SU-DHL-6 (cell line): ENCODE data around the gene ZNF688.

Experiments used
- CTCF ChIP-seq: fragments of 200-600 bp; sonication (generic); IDR thresholded peaks from one replicate; pipeline ENCODE4 v1.5.1; 2017; ENCODE audit warnings: antibody characterized with exemption, mild to moderate bottlenecking, low read length, moderate library complexity; ENCODE audit not compliant: insufficient read depth, poor library complexity, severe bottlenecking
- EZH2phosphoT487 ChIP-seq: fragments of 200-600 bp; sonication (generic), shearing (Covaris generic); conservative IDR thresholded peaks from 2 replicates; pipeline ENCODE4 v1.6.1; 2018; ENCODE audit warnings: mild to moderate bottlenecking, antibody characterized with exemption, low read length, moderate library complexity, mixed read lengths

DNA sequence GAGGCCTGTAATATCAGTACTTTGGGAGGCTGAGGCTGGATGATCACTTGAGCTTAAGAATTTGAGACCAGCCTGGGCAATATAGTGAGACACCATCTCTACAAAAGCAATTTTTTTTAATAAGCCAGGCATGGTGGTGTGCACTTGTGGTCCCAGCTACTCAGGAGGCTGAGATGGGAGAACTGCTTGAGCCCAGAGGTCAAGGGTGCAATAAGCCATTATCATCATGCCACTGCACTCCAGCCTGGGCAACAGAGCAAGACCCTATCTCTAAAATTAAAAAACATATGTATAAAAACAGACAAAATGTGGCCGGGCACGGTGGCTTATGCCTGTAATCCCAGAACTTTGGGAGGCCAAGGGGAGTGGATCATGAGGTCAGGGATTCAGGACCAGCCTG lies 17.1 kb upstream of the ZNF688 start:
- TF ChIP-seq CTCF (no peak), EZH2phosphoT487 (no peak)
